H1 (cell line): ENCODE data around the gene RAB21. TPM values are rescaled to one million over a fixed set of nuclear protein-coding genes. Genes with fewer than 3 reads are reported as not detected.
"Not testable (repeated sequence)": the region's sequence is repeated elsewhere in the genome, so short reads cannot be mapped to it uniquely, and the experiment has no call there.

Experiments
- CTCF ChIA-PET: fragments of 300-600 bp; sonication (Branson Sonifier 250); formaldehyde crosslinking; loops from one replicate; lab custom pipeline; 2021; ENCODE audit not compliant: partially characterized antibody; lab: Charles Lee
- POLR2A ChIA-PET: fragments of 300-600 bp; sonication (Branson Sonifier 250); formaldehyde crosslinking; loops from one replicate; lab custom pipeline; 2021; ENCODE audit warnings: inconsistent platforms; ENCODE audit not compliant: partially characterized antibody; lab: Charles Lee
- DNase-seq, 2 experiments: peaks; one replicate each; pipeline versions ENCODE4 v3.0.0 to v3.0.0-alpha.2; 2010 to 2022; ENCODE audit warnings: low spot score in 2 of 2, low read depth in 1 of 2, mixed read lengths in 1 of 2
- FAIRE-seq: peaks from 2 replicates; lab custom pipeline; 2011; peaks lifted over from hg19 to GRCh38; lab: Jason Lieb, UNC
- H2AFZ ChIP-seq: 2 replicates; pipeline ENCODE4 v1.8.1; 2012; ENCODE audit warnings: low read length, inconsistent platforms
- H2AK5ac ChIP-seq: 2 replicates; pipeline ENCODE4 v1.6.1; 2013; ENCODE audit warnings: low read depth, low read length
- H2BK120ac ChIP-seq: replicated peaks from 2 replicates; pipeline ENCODE3; 2013; ENCODE audit warnings: low read depth, low read length, inconsistent platforms
- H2BK12ac ChIP-seq: 2 replicates; pipeline ENCODE4 v1.6.1; 2013; ENCODE audit warnings: low read depth, low read length
- H2BK15ac ChIP-seq: 2 replicates; pipeline ENCODE4 v1.6.1; 2013; ENCODE audit warnings: low read length
- H2BK20ac ChIP-seq: 2 replicates; pipeline ENCODE4 v1.6.1; 2013; ENCODE audit warnings: low read length
- H2BK5ac ChIP-seq: 2 replicates; pipeline ENCODE4 v1.6.1; 2013; ENCODE audit warnings: low read depth, low read length
- H3K14ac ChIP-seq: 2 replicates; pipeline ENCODE4 v1.6.1; 2013; ENCODE audit warnings: inconsistent platforms; ENCODE audit not compliant: insufficient read length
- H3K18ac ChIP-seq: 2 replicates; pipeline ENCODE4 v1.6.1; 2013; ENCODE audit warnings: low read length; ENCODE audit errors: extremely low read depth
- H3K23ac ChIP-seq: 2 replicates; pipeline ENCODE4 v1.6.1; 2013; ENCODE audit warnings: inconsistent platforms; ENCODE audit not compliant: insufficient read length
- H3K23me2 ChIP-seq: 2 replicates; pipeline ENCODE4 v1.6.1; 2013; ENCODE audit warnings: low read depth, low read length
- H3K27ac ChIP-seq: 2 replicates; pipeline ENCODE4 v1.6.1; 2011; ENCODE audit warnings: low read depth, low read length, inconsistent platforms
- H3K27me3 ChIP-seq, 4 experiments: replicated peaks in 1 of 4; 1 replicate in 1 of 4; 2 replicates in 3 of 4; pipeline versions ENCODE4 v1.6.1 to v1.8.1; 2011 to 2013; ENCODE audit warnings: low read length in 3 of 4, mild to moderate bottlenecking in 3 of 4, inconsistent platforms in 2 of 4, mixed read lengths in 2 of 4, moderate library complexity in 1 of 4; ENCODE audit not compliant: control insufficient read depth in 3 of 4, insufficient read depth in 3 of 4; ENCODE audit errors: extremely low read depth in 1 of 4
- H3K36me3 ChIP-seq, 4 experiments: 2 replicates each; pipeline versions ENCODE4 v1.6.1 to v1.8.1; 2011 to 2013; ENCODE audit warnings: mild to moderate bottlenecking in 4 of 4, low read length in 3 of 4, moderate library complexity in 2 of 4, control low read depth in 1 of 4, inconsistent platforms in 1 of 4; ENCODE audit not compliant: insufficient read depth in 4 of 4, control insufficient read depth in 2 of 4
- H3K4ac ChIP-seq: replicated peaks from 2 replicates; pipeline ENCODE3; 2013; ENCODE audit warnings: low read length, low read depth, mixed read lengths, inconsistent platforms; ENCODE audit not compliant: insufficient read length
- H3K4me1 ChIP-seq, 4 experiments: replicated peaks in 1 of 4; 1 replicate in 1 of 4; 2 replicates in 3 of 4; pipeline versions ENCODE4 v1.6.1 to v1.8.1; 2011 to 2013; ENCODE audit warnings: low read length in 3 of 4, inconsistent platforms in 2 of 4, mixed read lengths in 1 of 4; ENCODE audit not compliant: insufficient read depth in 4 of 4, control insufficient read depth in 3 of 4
- H3K4me2 ChIP-seq, 2 experiments: 2 replicates each; pipeline versions ENCODE4 v1.6.1 to v1.8.1; 2011 to 2013; ENCODE audit warnings: low read depth in 2 of 2, low read length in 2 of 2, control low read depth in 1 of 2, inconsistent platforms in 1 of 2, mild to moderate bottlenecking in 1 of 2; ENCODE audit not compliant: insufficient read depth in 1 of 2
- H3K4me3 ChIP-seq, 4 experiments: fragments of 200-600, 300-600 bp in 1 of 4; sonication (generic), shearing (Covaris generic), sonication (Bioruptor Twin) in 1 of 4; 2 replicates each; pipeline versions ENCODE4 v1.5.1 to v1.8.1; 2011 to 2016; ENCODE audit warnings: low read length in 4 of 4, low read depth in 3 of 4, control low read depth in 2 of 4, inconsistent platforms in 2 of 4, mild to moderate bottlenecking in 2 of 4, mixed read lengths in 1 of 4, moderate library complexity in 1 of 4; ENCODE audit not compliant: insufficient read depth in 2 of 4; ENCODE audit errors: extremely low read depth in 1 of 4
- H3K56ac ChIP-seq: replicated peaks from 2 replicates; pipeline ENCODE3; 2013; ENCODE audit warnings: low read depth, mild to moderate bottlenecking, mixed read lengths, low read length, inconsistent platforms; ENCODE audit not compliant: insufficient read length
- H3K79me1 ChIP-seq: 2 replicates; pipeline ENCODE4 v1.6.1; 2013; ENCODE audit warnings: low read depth, low read length, control low read depth
- H3K79me2 ChIP-seq, 2 experiments: 2 replicates each; pipeline versions ENCODE4 v1.6.1 to v1.8.1; 2012 to 2013; ENCODE audit warnings: low read length in 2 of 2, mild to moderate bottlenecking in 2 of 2, inconsistent platforms in 1 of 2; ENCODE audit not compliant: insufficient read depth in 2 of 2, control insufficient read depth in 1 of 2
- H3K9ac ChIP-seq, 4 experiments: replicated peaks in 1 of 4; 1 replicate in 1 of 4; 2 replicates in 3 of 4; pipeline versions ENCODE4 v1.6.1 to v1.8.1; 2011 to 2013; ENCODE audit warnings: low read depth in 3 of 4, low read length in 3 of 4, control low read depth in 2 of 4, mild to moderate bottlenecking in 2 of 4, moderate library complexity in 2 of 4, inconsistent platforms in 1 of 4; ENCODE audit errors: extremely low read depth in 1 of 4
- H3K9me3 ChIP-seq, 2 experiments: 2 replicates each; pipeline versions ENCODE4 v1.6.1 to v1.8.1; 2012 to 2013; ENCODE audit warnings: mild to moderate bottlenecking in 2 of 2, moderate library complexity in 2 of 2, control low read depth in 1 of 2, inconsistent platforms in 1 of 2, low read depth in 1 of 2, low read length in 1 of 2, mixed read lengths in 1 of 2; ENCODE audit not compliant: insufficient read depth in 2 of 2
- H4K20me1 ChIP-seq, 2 experiments: replicated peaks in 1 of 2; 2 replicates each; pipeline versions ENCODE3 to v1.8.1; 2011 to 2013; ENCODE audit warnings: inconsistent platforms in 2 of 2, low read length in 2 of 2, mild to moderate bottlenecking in 1 of 2; ENCODE audit not compliant: insufficient read depth in 2 of 2, control insufficient read depth in 1 of 2
- H4K5ac ChIP-seq: 2 replicates; pipeline ENCODE4 v1.6.1; 2013; ENCODE audit warnings: low read length, low read depth, mixed read lengths, inconsistent platforms; ENCODE audit not compliant: insufficient read length
- H4K8ac ChIP-seq: 2 replicates; pipeline ENCODE4 v1.8.0; 2013; ENCODE audit warnings: mild to moderate bottlenecking, moderate library complexity, low read length, inconsistent platforms; ENCODE audit not compliant: insufficient read depth; ENCODE audit errors: extremely low read depth
- H4K91ac ChIP-seq: replicated peaks from 2 replicates; pipeline ENCODE3; 2013; ENCODE audit warnings: low read length, mixed read lengths, inconsistent platforms; ENCODE audit not compliant: insufficient read length
- WGBS, 2 experiments: shearing (Covaris generic) in 1 of 2; methylation state at CpG; one replicate each; pipeline versions ENCODE4 v1.1.6 to v1.1.7; 2013 to 2015; ENCODE audit warnings: low lambda C conversion rate in 2 of 2, mixed read lengths in 2 of 2, inconsistent platforms in 1 of 2, low coverage in 1 of 2, missing lambda C conversion rate in 1 of 2; ENCODE audit not compliant: insufficient replicate concordance in 2 of 2, insufficient coverage in 1 of 2, insufficient read length in 1 of 2; ENCODE audit errors: extremely low coverage in 1 of 2, missing lambda C conversion rate in 1 of 2; 5-methylcytosine and 5-hydroxymethylcytosine counted together
- polyA plus RNA-seq, 7 experiments: library from polyadenylated mRNA; depleted of rRNA in 3 of 7; stranded (reverse) in 5 of 7; unstranded in 2 of 7; fragments of >200 nt in 5 of 7; fragments of 200-250 nt in 2 of 7; gene quantifications; 1 replicate in 5 of 7; 2 replicates in 1 of 7; 4 replicates in 1 of 7; pipeline versions ENCODE4 v1.2.1 to v1.2.3, GENCODE V29; 2011 to 2013; ENCODE audit warnings: missing spikeins in 2 of 7, mixed read lengths in 2 of 7
- total RNA-seq: library from RNA; stranded (reverse); fragmentation: NEBNext Ultra II Directional; extraction: Animal tissue kit (Norgen Biotek cat#: 25700); gene quantifications from 2 replicates; pipeline ENCODE4 v1.2.1, GENCODE V29; 2021

Gene RAB21
- total and polyA plus RNA-seq, 2 of the 8 experiments (the other 6 are each of a cell fraction or from before 2014, with no cell fraction given) = 1.2 to 47.2 TPM

DNA sequence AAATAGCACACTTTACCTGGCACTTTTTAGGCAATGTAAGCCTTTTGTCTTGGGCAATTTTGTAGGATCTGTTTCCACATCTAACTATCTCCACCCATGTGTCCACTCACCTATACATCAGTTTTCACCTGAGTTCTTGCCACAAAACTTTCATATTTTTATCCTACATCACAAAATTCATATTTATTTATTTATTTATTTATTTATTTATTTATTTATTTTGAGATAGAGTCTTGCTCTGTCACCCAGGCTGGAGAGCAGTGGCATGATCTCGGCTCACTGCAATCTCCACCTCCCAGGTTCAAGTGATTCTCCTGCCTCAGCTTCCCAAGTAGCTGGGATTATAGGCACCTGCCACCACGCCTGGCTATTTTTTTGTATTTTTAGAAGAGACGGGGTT, 67.4 kb downstream of the RAB21 start:
- H3K4ac ChIP-seq, H3K9me3 ChIP-seq, H2AK5ac ChIP-seq, H3K4me3 ChIP-seq, CTCF ChIA-PET, H3K79me1 ChIP-seq, H4K8ac ChIP-seq, H3K36me3 ChIP-seq, POLR2A ChIA-PET, H3K79me2 ChIP-seq, H3K23ac ChIP-seq, H2BK12ac ChIP-seq, H3K56ac ChIP-seq, H3K9ac ChIP-seq, H3K18ac ChIP-seq, H4K20me1 ChIP-seq, H3K4me1 ChIP-seq, DNase-seq, H3K27ac ChIP-seq, H3K4me2 ChIP-seq, H3K14ac ChIP-seq, H3K27me3 ChIP-seq, H2BK15ac ChIP-seq, H2BK20ac ChIP-seq, H2BK120ac ChIP-seq, H3K23me2 ChIP-seq, H2BK5ac ChIP-seq, FAIRE-seq, H4K91ac ChIP-seq, H4K5ac ChIP-seq: not testable (repeated sequence)
- H2AFZ ChIP-seq = peak overlapping the region; percentile 44; the same call in 1 of the 2 replicates
- 94% methylated on average over 3 of the region's 3 CpGs; no CpG with 5 or more reads in 1 of the 2 experiments for WGBS, 2 experiments
